Effector memory CD4-positive, alpha-beta T cell (primary cell): ENCODE measurements around the gene SLC44A5.
"Not testable (repeated sequence)": the region's sequence is repeated elsewhere in the genome, so short reads cannot be mapped to it uniquely, and the experiment has no call there.

ENCODE experiments used
- DNase-seq, 3 donors: peaks; one replicate each; pipeline ENCODE4 v3.0.0-alpha.2; 2020
- H3K27ac ChIP-seq: 2 replicates; pipeline ENCODE4 v1.7.0; 2013; ENCODE audit warnings: mild to moderate bottlenecking, low read length, moderate library complexity; ENCODE audit not compliant: insufficient read depth, poor library complexity, severe bottlenecking
- H3K27me3 ChIP-seq: replicated peaks from 2 replicates; pipeline ENCODE4 v1.7.0; 2013; ENCODE audit warnings: mild to moderate bottlenecking, low read length; ENCODE audit not compliant: insufficient read depth, control insufficient read depth, poor library complexity, severe bottlenecking
- H3K36me3 ChIP-seq: 2 replicates; pipeline ENCODE4 v1.7.0; 2013; ENCODE audit warnings: mild to moderate bottlenecking, low read length, moderate library complexity; ENCODE audit not compliant: control insufficient read depth, insufficient read depth
- H3K4me1 ChIP-seq: 2 replicates; pipeline ENCODE4 v1.7.0; 2013; ENCODE audit warnings: low read length, mild to moderate bottlenecking; ENCODE audit not compliant: control insufficient read depth, insufficient read depth, poor library complexity, severe bottlenecking
- H3K4me3 ChIP-seq: 2 replicates; pipeline ENCODE4 v1.7.0; 2013; ENCODE audit warnings: low read length, low read depth, mild to moderate bottlenecking; ENCODE audit not compliant: insufficient read depth, poor library complexity, severe bottlenecking
- H3K9me3 ChIP-seq: 2 replicates; pipeline ENCODE4 v1.7.0; 2013; ENCODE audit warnings: mild to moderate bottlenecking, low read length, moderate library complexity; ENCODE audit not compliant: control insufficient read depth

Gene SLC44A5

DNA sequence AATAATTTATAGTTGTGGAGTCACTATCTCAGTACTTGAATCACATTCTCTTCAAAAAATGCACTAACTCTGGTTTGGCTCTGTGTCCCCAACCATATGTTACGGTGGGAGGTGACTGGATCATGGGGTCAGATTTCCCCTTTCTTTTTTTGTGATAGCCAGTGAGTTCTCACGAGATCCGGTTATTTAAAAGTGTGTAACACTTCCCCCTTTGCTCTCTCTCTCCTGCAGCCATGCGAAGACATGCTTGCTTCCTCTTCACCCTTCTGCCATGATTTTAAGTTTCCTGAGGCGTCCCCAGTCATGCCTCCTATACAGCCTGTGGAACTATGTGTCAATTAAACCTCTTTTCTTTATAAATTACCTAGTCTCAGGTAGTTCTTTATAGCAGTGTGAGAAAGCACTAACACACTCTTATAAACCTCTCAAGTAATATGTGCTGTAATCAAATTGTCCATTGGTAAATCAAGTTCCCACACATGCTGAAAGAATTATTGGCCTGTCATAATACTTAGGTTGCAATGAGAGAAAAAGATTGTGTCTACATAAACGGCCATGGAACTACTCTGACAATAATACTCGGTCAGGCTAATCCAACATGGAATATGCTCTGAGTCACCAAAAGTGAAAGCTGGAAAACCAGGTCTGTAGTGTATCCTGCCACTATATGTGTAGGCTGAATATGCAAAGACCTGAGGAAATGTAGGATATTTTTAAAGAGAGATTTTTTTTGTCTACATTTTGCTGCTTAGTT, 107.5 kb downstream of the SLC44A5 start:
- H3K4me1 ChIP-seq, result no peaks in the 10 kb centered on the region
- DNase-seq, result no peak
- H3K27ac ChIP-seq, result no peak overlapping the region
- no peaks in the 10 kb centered on the region for H3K36me3 ChIP-seq
- no peaks in the 10 kb centered on the region for H3K9me3 ChIP-seq
- H3K4me3 ChIP-seq, result no peak overlapping the region
- no peaks in the 10 kb centered on the region for H3K27me3 ChIP-seq

DNA sequence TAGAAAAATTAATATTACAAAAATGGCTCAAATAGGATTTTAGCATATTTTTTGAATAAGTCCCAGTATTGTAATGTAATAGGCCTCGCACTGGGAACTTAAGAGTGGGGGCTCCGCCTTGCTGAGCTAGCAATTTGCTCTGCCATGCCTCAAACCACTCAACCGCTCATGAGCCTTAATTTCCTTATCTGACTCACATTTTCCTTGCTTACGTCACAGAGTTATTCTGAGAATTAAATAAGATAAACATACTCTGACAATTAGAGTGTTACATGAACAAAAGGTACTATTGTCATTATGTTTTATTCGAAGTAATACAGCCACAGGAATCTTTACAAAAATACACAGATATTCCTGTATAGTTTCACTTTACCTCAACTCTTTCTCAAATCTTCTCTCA, 108.1 kb downstream of the SLC44A5 start:
- Histone ChIP-seq H3K9me3 (no peaks in the 10 kb centered on the region), H3K4me1 (no peaks in the 10 kb centered on the region), H3K27ac (no peak overlapping the region), H3K27me3 (no peaks in the 10 kb centered on the region), H3K36me3 (no peaks in the 10 kb centered on the region), H3K4me3 (no peak overlapping the region)
- DNase-seq, result no peak

- no peak overlapping the region for H3K27ac ChIP-seq
- no peak for DNase-seq
- no peak overlapping the region for H3K4me3 ChIP-seq
- no peaks in the 10 kb centered on the region for H3K4me1 ChIP-seq
- H3K9me3 ChIP-seq, result no peaks in the 10 kb centered on the region
- H3K27me3 ChIP-seq, result no peaks in the 10 kb centered on the region
- no peaks in the 10 kb centered on the region for H3K36me3 ChIP-seq
Measured at GRCh38 chr1:75501577-75502295, 109.2 kb downstream of the SLC44A5 start.

DNA sequence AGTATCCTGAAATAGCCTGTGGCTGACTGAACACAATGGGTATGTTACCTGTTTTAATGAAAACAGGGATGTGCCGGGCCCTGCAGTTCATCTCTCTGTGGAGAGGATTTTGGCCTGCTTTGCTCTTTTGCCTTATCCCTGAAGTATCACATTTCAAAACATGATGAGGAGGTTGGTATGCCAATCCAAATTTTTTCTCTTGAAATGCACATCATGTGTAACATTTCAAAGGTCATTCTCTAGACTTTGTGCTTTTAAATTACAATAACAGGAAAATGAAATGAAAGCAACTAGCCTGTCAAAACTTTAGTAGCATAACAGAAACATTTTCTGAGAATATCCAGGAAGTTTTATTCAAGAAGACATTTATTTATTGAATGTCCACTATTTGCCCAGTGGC, 118.9 kb downstream of the SLC44A5 start:
- H3K4me3 ChIP-seq, result no peak overlapping the region
- no peaks in the 10 kb centered on the region for H3K36me3 ChIP-seq
- H3K4me1 ChIP-seq, result no peaks in the 10 kb centered on the region
- H3K27ac ChIP-seq, result no peak overlapping the region
- DNase-seq, result no peak
- H3K27me3 ChIP-seq, result no peaks in the 10 kb centered on the region
- H3K9me3 ChIP-seq, result no peaks in the 10 kb centered on the region

GRCh38 chr1:75487399-75487798, 123.5 kb downstream of the SLC44A5 start:
- H3K27me3 ChIP-seq, result no peaks in the 10 kb centered on the region
- DNase-seq, result no peak
- no peak overlapping the region for H3K4me3 ChIP-seq
- no peak overlapping the region for H3K27ac ChIP-seq
- no peaks in the 10 kb centered on the region for H3K36me3 ChIP-seq
- no peaks in the 10 kb centered on the region for H3K9me3 ChIP-seq
- H3K4me1 ChIP-seq, result no peaks in the 10 kb centered on the region

- Histone ChIP-seq H3K27ac (no peak overlapping the region), H3K9me3 (no peaks in the 10 kb centered on the region), H3K4me1 (no peaks in the 10 kb centered on the region), H3K36me3 (no peaks in the 10 kb centered on the region), H3K27me3 (no peaks in the 10 kb centered on the region), H3K4me3 (no peak overlapping the region)
- DNase-seq, result no peak
Measured at GRCh38 chr1:75484789-75485188, 126.1 kb downstream of the SLC44A5 start.

- Histone ChIP-seq H3K36me3 (no peaks in the 10 kb centered on the region), H3K9me3 (no peaks in the 10 kb centered on the region), H3K4me3 (no peak overlapping the region), H3K4me1 (no peaks in the 10 kb centered on the region), H3K27ac (no peak overlapping the region), H3K27me3 (no peaks in the 10 kb centered on the region)
- no peak for DNase-seq
Measured at GRCh38 chr1:75482951-75483350, 128.0 kb downstream of the SLC44A5 start.

GRCh38 chr1:75476486-75476885, 134.4 kb downstream of the SLC44A5 start:
- not testable (repeated sequence) for H3K4me3 ChIP-seq, H3K27me3 ChIP-seq, H3K36me3 ChIP-seq, DNase-seq, H3K9me3 ChIP-seq, H3K27ac ChIP-seq, H3K4me1 ChIP-seq

DNA sequence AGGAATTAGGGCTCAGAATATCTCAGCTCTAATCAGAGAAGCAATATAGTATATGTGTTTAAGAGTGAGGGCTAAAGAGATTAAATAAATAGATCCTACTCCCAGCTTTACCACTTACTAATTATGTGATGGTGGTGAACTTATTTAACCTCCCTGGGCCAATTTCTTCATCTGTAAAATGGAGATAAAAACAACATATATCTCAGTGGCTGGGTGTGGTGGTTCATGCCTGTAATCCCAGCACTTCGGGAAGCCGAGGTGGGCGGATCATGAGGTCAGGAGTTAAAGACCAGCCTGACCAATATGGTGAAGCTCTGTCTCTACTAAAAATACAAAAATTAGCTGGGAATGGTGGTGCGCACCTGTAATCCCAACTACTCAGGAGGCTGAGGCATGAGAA, 135.2 kb downstream of the SLC44A5 start:
- no peaks in the 10 kb centered on the region for H3K4me1 ChIP-seq
- DNase-seq, result no peak
- H3K4me3 ChIP-seq, result no peak overlapping the region
- no peaks in the 10 kb centered on the region for H3K9me3 ChIP-seq
- H3K27ac ChIP-seq, result no peak overlapping the region
- H3K27me3 ChIP-seq, result no peaks in the 10 kb centered on the region
- H3K36me3 ChIP-seq, result no peaks in the 10 kb centered on the region

DNA sequence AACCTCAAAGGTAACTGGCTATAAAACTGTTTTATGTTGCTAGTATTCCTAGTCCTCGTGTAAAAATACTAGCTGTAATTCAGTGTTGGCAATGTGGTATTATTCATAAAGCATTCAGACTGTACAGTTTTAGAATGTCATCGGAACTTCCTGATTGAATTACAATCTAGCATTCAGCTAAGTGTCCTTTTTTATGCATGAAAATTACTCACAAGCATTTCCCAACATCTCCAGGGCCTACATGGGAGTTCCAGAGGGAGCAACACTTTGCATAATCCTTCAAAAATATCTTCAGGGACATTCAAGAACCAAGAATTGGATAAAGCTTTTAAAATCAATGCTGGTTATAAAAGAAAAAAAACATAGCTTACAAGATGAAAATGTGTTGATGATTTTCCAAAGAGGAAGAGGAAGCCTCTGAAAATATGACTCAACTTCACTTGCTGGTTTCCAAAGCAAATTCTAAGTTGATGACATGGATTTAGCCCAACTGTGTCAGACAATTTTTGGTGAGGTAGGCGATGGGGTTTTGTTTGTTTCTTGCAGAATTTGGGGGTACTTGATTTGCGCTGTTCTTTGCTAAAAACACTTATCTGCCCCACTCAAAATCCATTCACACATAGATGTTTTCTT, 137.8 kb downstream of the SLC44A5 start:
- Histone ChIP-seq H3K36me3 (no peaks in the 10 kb centered on the region), H3K9me3 (no peaks in the 10 kb centered on the region), H3K27ac (no peak overlapping the region), H3K4me3 (no peak overlapping the region), H3K27me3 (no peaks in the 10 kb centered on the region), H3K4me1 (no peaks in the 10 kb centered on the region)
- DNase-seq, result no peak
